ENCODE measurements around the gene PTPRG.
"Not testable (repeated sequence)": the region's sequence is repeated elsewhere in the genome, so short reads cannot be mapped to it uniquely, and the experiment has no call there.

PTPRG gene

DNA sequence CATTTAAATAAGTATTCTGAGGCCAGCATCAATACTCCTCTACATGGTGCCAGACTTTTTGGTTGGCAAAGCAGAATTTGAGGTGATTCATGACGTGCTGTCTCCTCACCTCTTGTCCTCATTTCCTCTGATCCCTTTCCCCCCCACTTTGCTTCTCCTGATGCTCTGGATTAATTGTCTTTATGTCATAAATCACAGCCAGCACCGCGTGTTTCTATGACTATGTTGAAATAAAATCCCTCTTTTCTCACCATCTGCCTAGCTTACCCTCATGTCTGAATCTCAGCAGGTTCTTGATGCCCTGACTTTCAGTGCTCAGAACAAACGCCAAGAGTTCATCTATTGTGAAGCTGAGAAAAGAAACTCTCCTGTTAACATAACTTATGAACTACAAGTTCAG lies 19.7 kb upstream of the PTPRG start:
- TF ChIP-seq CTCF (IDR thresholded peaks at IDR 0.05; ENCODE audit: low read depth, low read length), result no peak
- no peak for DNase-seq (ENCODE audit: extremely low read depth, low read depth)

DNA sequence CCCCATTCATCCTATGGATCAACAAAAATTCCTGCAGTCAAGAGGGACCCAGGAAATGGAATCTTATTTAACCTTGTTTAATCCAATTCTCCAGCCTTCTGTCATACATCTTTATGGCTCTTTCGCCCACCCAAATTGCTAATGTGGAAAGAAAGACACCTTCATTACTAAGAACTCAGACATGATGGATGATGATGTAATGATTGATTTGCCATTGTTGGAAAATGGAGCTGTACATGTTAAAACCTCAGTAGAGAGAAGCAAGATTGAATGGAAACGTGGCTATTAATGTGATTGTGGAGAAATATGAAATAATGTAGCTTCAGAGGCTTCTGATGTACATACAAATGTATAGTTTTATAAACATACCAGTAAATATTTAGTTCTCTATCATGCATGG lies 15.7 kb upstream of the PTPRG start:
- DNase-seq (ENCODE audit: extremely low read depth, low read depth), result no peak
- TF ChIP-seq CTCF (IDR thresholded peaks at IDR 0.05; ENCODE audit: low read depth, low read length), result no peak

DNA sequence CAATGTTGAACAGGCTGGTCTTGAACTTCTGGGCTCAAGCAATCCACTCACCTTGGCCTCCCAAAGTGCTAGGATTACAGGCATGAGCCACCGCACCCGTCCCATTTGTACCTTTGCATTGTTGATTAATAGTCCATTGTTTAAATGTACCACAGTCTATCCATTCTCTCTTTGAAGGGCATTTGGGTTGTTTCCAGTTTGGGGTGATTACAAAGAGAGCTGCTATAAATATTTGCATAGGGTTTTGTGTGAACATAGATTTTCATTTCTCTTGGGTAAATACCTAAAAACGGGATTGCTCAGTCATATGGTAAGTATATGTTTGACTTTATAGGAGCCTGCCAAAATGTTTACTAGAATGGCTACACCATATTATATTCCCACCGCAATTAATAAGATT lies 13.7 kb upstream of the PTPRG start:
- no peak for DNase-seq (ENCODE audit: extremely low read depth, low read depth)
- TF ChIP-seq CTCF (IDR thresholded peaks at IDR 0.05; ENCODE audit: low read depth, low read length), result no peak

DNA sequence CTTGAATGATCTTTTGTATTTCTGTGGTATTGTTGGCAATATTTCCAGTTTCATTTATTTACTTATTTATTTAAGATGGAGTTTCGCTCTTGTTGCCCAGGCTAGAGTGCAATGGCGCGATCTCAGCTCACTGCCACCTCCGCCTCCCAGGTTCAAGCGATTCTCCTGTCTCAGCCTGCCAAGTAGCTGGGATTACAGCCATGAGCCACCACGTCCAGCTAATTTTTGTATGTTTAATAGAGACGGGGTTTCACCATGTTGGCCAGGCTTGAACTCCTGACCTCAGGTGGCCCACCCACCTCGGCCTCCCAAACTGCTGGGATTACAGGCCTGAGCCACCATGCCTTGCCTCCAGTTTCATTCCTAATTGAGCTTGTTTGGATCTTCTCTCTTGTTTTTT lies 8.7 kb upstream of the PTPRG start:
- not testable (repeated sequence) for DNase-seq (ENCODE audit: extremely low read depth, low read depth)

- no peak for DNase-seq (ENCODE audit: extremely low read depth, low read depth)
- peak; percentile 25 for TF ChIP-seq CTCF (IDR thresholded peaks at IDR 0.05; ENCODE audit: low read depth, low read length)
Measured at GRCh38 chr3:61559136-61559731, 2.1 kb upstream of the PTPRG start.

- DNase-seq (ENCODE audit: extremely low read depth, low read depth), result peak; percentile 60
- peak; percentile 3; the same call in 1 of the 2 replicates for TF ChIP-seq CTCF (IDR thresholded peaks at IDR 0.05; ENCODE audit: low read depth, low read length)
Measured at GRCh38 chr3:61560517-61561373, 626 bp upstream of the PTPRG start.

DNA sequence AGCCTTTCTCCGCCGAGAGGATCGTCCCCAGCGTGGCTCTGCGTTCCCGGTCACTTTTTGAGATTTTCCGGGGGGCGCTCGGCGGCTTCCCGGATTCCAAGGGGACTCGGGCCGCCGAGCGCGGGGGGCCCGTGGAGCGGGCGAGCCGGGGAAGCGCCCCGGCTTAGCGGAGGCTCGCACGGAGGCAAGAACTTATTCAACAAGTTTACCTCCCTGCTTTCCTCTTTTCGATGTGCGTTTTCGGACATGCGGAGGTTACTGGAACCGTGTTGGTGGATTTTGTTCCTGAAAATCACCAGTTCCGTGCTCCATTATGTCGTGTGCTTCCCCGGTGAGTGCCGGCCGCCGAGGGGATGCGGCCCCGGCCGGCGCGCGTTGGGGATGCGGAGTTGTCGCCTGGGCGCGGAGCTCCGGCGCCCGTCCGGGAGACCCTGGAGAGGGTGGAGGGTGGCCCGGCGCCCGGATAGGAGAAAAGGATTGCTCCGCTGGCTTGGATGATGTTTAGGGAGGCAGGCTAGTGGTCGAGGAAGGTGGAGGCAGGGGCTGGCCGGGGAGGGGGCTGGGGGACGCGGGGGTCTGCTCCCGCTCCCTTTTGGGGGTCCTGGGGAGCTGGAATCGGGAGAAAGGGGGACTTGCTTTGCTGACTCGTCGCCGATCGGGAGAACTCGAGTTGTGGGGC lies 810 bp downstream of the PTPRG start:
- no peak for DNase-seq (ENCODE audit: extremely low read depth, low read depth)
- no peak for TF ChIP-seq CTCF (IDR thresholded peaks at IDR 0.05; ENCODE audit: low read depth, low read length)
